Suprapubic skin (tissue), 3 donors: ENCODE measurements around the gene LTBP2.

Experiments used
- EP300 ChIP-seq: sonication (generic); formaldehyde crosslinking; IDR thresholded peaks from one replicate; pipeline ENCODE4 v1.6.1; 2017; ENCODE audit warnings: antibody characterized with exemption
- TF ChIP-seq, protein P1 (sequence below), 2 donors: fragments of 200-600 bp in 1 of 2; fragments of 450-650 bp in 1 of 2; sonication (generic) in 1 of 2; IDR thresholded peaks; one replicate each; pipeline ENCODE4 v1.5.1; 2016 to 2019; ENCODE audit warnings: antibody characterized with exemption in 2 of 2, mild to moderate bottlenecking in 1 of 2, moderate library complexity in 1 of 2

DNA sequence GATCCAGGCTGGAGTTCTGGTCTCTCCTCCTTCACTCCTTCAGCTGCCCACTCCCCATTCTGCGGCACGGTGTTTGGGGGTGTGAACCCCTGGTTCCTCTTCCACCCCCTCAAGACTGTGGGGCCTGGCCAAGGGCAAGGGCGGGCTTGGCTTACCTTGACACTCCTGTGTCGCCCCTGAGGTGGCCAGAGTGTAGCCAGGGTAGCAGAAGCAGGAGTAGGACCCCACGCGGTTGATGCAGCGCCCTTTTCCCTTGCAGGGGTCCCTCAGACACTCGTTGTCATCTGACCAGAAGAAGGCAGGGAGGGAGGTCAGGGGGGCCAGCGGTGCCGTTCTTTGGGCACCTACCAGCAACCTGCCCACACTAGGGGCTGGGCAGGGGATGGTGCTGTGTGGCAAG, 90.3 kb downstream of the LTBP2 start:
- TF ChIP-seq, protein P1, sequence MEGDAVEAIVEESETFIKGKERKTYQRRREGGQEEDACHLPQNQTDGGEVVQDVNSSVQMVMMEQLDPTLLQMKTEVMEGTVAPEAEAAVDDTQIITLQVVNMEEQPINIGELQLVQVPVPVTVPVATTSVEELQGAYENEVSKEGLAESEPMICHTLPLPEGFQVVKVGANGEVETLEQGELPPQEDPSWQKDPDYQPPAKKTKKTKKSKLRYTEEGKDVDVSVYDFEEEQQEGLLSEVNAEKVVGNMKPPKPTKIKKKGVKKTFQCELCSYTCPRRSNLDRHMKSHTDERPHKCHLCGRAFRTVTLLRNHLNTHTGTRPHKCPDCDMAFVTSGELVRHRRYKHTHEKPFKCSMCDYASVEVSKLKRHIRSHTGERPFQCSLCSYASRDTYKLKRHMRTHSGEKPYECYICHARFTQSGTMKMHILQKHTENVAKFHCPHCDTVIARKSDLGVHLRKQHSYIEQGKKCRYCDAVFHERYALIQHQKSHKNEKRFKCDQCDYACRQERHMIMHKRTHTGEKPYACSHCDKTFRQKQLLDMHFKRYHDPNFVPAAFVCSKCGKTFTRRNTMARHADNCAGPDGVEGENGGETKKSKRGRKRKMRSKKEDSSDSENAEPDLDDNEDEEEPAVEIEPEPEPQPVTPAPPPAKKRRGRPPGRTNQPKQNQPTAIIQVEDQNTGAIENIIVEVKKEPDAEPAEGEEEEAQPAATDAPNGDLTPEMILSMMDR (IDR thresholded peaks at IDR 0.05): no peak
- no peak for TF ChIP-seq EP300
